Activated CD8-positive, alpha-beta memory T cell treated with anti-CD3 and anti-CD28 coated beads for 48 hours (primary cell): ENCODE results near the gene IFNGR1.
"Not testable (repeated sequence)": the region's sequence is repeated elsewhere in the genome, so short reads cannot be mapped to it uniquely, and the experiment has no call there.

Experiments
- DNase-seq, 3 experiments: peaks; one replicate each; pipeline ENCODE4 v3.0.0-alpha.2; 2020; ENCODE audit warnings: low read depth in 2 of 3, low spot score in 2 of 3

The IFNGR1 gene

GRCh38 chr6:137236581-137237355, 17.6 kb upstream of the IFNGR1 start:
- no peak for DNase-seq

- DNase-seq, result no peak
These were observed 16.5 kb upstream of the IFNGR1 start for GRCh38 chr6:137235686-137236085.

DNA sequence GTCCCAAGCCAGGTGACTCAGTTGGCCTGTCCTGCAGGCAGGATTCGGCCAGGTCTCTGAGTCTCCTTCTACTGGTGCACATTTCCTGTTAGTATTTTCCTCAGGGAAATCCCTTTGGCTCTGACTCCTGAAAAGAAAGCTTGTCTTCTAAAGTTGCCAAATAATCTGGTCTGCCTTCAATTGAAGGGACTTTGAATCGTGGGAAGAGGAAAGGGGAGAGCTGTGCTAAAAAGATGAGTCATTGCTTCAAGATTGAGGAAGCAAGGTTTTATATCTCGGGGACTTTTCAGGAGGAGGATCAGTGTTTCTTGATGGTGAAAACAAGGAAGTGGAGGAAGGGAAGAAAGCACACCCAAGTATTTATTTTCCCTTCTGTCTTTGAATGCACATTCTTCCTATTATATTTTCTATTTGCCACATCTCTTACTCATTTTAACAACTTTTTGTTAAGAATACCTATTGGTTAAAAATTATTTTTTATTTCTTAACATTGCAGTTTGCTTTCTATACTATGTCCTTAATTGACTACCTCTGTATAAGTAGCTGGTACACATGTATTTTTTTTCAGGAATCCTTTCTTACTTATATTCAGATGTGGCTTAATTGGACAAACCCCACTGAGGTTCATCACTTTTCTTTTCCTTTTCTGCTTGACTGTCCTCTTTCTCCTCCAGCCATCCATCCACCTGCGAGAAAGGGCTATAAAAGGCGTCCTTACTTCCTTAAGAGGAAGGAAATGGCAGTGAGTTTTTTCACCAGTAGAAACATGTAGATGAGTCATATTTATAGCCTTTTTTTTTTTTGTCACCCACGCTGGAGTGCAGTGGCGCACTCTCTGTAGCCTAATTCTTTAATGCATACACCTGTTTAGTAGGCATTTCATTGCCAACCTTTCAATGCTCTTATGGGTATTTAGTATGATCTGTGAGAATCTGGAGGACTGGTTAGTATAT, 15.0 kb upstream of the IFNGR1 start:
- no peak for DNase-seq

- DNase-seq, result no peak
These were observed 12.7 kb upstream of the IFNGR1 start for GRCh38 chr6:137231895-137232294.

DNA sequence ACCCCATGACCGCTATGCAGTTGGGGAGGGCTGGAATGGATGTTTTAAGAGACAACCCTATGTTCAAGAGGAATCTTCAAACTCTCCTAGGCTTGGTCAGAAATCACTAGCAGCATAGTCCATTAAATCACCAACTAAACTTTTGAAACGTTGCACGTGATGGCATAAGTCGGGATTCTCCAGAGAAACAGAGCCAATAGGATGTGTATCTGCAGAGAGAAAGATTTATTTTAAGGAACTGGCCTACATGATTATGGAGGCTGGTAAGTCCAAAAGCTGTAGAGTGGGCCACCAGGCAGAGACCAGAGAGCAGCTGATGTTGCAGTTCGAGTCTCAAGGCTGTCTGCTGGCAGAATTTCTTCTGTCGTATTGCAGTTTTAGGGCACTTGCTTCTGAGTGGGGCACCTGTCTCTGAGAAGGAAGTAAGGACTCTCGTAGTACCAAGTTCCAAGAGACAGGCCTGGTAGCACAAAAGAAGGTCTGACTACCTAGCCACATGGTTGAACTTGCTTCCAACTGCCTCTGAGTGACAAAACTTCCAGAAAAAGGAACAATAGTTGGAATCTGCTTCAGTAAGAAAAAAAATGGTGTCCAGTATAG, 11.9 kb upstream of the IFNGR1 start:
- DNase-seq, result no peak

GRCh38 chr6:137230547-137230946, 11.4 kb upstream of the IFNGR1 start:
- DNase-seq, result no peak

- no peak for DNase-seq
These were observed 10.0 kb upstream of the IFNGR1 start for GRCh38 chr6:137229075-137229759.

- no peak for DNase-seq
These were observed 8.7 kb upstream of the IFNGR1 start for GRCh38 chr6:137227871-137228302.

- no peak for DNase-seq
These were observed 7.5 kb upstream of the IFNGR1 start for GRCh38 chr6:137226697-137227096.

DNA sequence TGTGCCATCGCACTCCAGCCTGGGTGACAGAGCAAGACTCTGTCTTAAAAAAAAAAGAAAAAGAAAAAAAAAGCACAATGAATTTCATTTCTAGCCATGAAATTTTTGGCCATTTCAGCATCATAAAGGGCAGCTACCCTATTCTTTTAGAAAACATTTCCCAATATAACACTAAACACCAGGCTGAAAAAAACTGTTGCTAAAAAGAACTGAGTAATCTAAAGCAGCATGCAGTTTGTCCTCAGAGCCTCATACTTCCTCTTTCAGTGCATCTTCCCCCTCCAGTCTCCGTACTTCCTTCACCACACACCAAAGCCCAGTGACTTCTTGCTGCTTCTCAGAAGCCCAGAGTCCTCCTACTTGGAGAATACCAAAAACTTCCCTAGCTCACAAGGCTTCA, 5.6 kb upstream of the IFNGR1 start:
- DNase-seq, result no peak

- DNase-seq, result no peak
These were observed 4.4 kb upstream of the IFNGR1 start for GRCh38 chr6:137223370-137224131.

- no peak for DNase-seq
These were observed 3.2 kb upstream of the IFNGR1 start for GRCh38 chr6:137222381-137222780.

GRCh38 chr6:137219664-137220252, 573 bp upstream of the IFNGR1 start:
- no peak for DNase-seq

GRCh38 chr6:137218473-137218916, 690 bp downstream of the IFNGR1 start:
- peak in 1 of 3 experiments; percentile 18 for DNase-seq

DNA sequence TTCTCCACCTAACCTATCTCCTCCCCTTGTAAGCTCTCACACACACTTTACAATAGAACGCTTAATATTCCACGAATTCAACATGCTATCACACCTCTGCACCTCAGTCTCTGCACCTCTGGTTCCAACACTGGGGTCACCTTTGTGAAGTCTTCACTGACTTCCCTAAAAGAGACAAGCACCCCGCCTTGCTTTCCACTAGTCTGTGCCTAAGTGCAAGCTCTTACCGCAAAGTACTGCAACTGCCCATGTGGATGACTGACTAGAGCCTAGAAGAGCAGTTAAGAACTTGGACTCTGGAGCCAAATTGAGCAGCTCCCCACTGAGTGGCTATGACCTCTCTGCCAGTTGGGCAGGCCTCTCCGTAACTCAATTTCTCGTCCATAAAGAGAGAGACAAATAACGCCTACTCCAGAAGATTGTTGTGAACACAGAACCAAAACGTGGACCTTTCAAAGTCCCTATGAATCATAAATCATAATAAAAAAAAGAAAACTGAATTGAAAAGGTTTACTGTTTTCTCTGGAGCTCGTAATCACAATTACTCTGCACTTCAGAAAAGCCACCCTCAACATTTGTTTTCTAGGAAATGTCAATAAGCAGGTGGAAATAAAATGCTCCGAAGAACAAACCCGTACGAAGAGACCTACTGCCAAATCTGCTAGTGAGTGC, 1.2 kb downstream of the IFNGR1 start:
- no peak for DNase-seq

GRCh38 chr6:137216875-137217553, 2.2 kb downstream of the IFNGR1 start:
- no peak for DNase-seq

DNA sequence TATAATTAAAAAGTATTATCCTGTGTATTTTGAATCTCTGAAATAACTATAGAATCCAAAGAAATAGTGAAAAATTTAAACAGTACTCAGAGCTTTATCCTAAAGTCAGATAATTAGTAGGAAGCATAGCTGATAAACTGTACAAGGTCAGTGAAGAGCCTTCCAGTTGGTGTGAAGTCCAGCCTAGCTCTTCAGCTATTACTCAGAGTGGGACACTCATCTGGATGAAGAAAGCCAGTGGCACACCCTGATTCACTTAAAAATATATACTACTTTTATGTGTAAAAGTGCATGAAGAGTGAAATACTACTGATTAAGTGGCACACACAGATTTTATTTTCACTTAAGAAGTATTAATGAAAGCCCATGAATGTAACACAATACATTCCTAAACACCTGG, 3.1 kb downstream of the IFNGR1 start:
- no peak for DNase-seq

DNA sequence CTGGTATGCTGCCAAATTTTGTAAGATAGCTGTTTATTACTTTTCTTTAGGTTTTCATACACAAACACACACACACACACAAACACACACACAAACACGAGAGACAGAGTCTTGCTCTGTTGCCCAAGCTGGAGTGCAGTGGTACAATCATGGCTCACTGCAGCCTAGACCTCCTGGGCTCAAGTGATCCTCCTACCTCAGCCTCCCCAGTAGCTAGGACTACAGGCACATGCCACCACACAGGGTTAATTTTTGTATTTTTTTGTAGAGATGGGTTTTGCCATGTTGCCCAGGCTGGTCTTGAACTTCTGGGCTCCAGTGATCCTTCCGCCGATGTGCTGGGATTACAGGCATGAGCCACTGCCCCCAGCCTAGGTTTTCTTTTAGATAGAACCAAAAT, 3.6 kb downstream of the IFNGR1 start:
- DNase-seq, result not testable (repeated sequence)

DNA sequence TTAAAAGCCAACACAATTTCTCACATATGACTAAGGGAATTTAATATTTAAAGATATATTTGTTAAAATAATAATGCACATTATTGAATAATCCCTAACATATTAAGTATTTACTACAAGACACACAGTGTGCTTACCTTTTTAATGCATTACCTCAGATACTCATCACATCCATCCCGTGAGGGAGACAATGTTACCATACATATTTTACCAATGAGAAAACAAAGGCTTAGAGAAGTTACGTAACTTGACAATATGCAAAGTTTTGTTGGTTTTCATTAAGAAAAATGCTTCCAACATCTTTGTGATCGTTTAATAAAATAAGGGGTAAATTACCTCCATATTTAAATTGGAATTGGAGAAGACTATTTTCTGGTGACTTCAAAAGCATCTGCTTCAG, 4.3 kb downstream of the IFNGR1 start:
- DNase-seq, result no peak
